ENCODE measurements around the gene SRSF3. TPM values are rescaled to one million over a fixed set of nuclear protein-coding genes. Genes with fewer than 3 reads are reported as not detected.
"Not testable (repeated sequence)": the region's sequence is repeated elsewhere in the genome, so short reads cannot be mapped to it uniquely, and the experiment has no call there.

SRSF3 gene
- total and polyA plus RNA-seq, 5 experiments from 2014 or later, result 268 to 375 (median 357) TPM

DNA sequence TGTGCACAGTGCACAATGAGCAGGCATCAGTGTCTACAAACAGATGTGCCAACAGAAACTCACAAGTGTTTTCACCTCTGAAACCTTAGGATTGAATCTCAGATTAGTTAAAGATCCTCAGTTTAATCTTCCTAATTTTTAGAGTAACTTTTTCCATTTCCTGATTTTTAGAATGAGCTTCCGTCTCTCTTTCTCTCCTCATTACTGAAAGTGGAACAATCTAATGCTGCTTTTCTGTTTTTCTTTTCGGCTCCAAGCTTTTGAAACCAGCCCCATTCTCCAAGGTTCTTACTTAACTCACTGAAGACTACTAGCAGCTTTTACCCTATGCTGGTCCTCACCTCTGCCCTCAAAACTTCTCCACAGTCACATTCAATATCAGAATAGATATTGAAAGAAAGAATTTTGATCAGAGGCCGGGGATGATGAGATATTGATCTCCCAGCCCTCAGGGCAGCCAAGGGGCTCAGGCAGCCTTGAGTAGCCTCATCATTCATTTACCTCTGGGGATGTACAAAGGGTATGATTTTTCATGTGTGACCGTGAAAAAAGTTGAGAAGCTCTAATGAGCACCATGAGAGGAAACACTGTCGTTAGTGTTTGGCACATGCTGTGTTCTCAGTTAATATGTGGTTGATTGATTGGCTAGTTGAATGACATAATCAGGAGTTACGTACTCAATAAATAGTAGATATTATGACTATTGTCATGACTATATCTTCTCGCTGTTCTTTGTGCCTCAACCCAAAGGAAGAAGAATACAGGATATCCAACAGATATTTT lies 35.0 kb upstream of the SRSF3 start:
- Mint-ChIP-seq H3K9me3 (no peaks in the 10 kb centered on the region), H3K4me1 (peaks cover 0 to 9% (median 2%) of the 10 kb centered on the region in 4 donors), H3K36me3 (no peaks in the 10 kb centered on the region), H3K27ac (peak overlapping the region in 1 of 10 donors; percentile 38), H3K4me3 (no peak overlapping the region), H3K27me3 (peaks cover 0 to 2% (median 0%) of the 10 kb centered on the region in 5 donors)
- no peak for DNase-seq
- POLR2A ChIA-PET, result no interaction called here
- no peak for ATAC-seq

DNA sequence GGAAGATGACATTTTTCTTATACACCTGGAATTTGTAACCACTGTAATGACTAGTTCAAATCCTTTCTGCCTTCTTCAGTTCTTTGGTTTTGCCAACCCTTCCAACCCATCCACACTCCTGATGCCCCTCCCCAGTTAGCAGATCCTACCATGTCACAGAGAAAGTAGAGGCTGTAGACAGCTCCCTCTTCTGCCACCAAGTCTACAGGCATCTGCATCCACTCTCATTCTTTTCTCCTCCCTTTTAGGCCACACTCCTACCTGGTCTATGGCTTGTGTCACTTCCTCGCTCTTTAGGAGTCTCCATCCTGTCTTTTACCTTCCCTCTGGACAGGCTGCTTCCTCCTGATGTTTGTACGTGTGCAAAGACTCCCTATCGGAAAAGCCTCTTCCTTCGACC lies 33.3 kb upstream of the SRSF3 start:
- no peaks in the 10 kb centered on the region for H3K36me3 Mint-ChIP-seq
- peak overlapping the region in 1 of 10 donors; percentile 43 for H3K27ac Mint-ChIP-seq
- ATAC-seq (no peak), DNase-seq (no peak)
- peaks cover 0 to 2% (median 0%) of the 10 kb centered on the region in 5 donors for H3K27me3 Mint-ChIP-seq
- POLR2A ChIA-PET, result no interaction called here
- no peaks in the 10 kb centered on the region for H3K9me3 Mint-ChIP-seq
- H3K4me3 Mint-ChIP-seq, result no peak overlapping the region
- H3K4me1 Mint-ChIP-seq, result peaks cover 0 to 9% (median 2%) of the 10 kb centered on the region in 4 donors

DNA sequence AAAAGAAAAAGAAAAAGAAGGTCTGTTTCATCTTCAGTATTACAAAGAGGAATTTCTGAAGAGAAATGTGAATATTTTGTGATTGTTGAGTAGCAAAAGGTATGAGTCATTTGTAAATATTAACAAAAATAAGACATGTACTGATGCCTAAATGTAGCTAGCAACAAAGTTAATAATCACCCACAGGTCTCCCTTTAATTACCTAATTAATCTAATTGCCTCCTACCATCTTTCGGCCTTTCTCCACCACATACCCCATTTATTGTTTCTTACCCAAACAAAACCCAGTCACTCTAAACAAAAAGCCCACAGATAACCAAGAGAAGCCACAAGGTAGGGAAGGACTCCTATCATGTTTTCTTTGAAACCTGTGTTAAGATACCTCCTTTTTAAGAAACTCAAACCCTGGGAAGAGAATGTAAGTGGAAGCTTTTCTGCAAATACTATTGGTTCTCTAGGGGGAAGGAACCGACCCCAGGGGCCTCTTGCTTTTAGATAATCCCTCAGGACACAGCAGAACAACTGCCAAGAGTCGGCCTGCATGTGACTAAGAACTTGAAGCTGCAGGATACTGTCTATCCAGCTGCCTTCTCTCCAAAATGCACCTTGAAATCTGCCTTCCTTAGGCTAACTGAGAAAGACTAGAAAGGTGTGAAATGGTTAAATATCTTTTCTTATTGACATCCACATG lies 30.8 kb upstream of the SRSF3 start:
- no peaks in the 10 kb centered on the region for H3K9me3 Mint-ChIP-seq
- no peaks in the 10 kb centered on the region for H3K36me3 Mint-ChIP-seq
- H3K4me3 Mint-ChIP-seq, result no peak overlapping the region
- peak overlapping the region in 3 of 10 donors; percentile 2 to 53 (median 51) for H3K27ac Mint-ChIP-seq
- H3K4me1 Mint-ChIP-seq, result peaks cover 0 to 7% (median 1%) of the 10 kb centered on the region in 4 donors
- POLR2A ChIA-PET, result no interaction called here
- DNase-seq (no peak), ATAC-seq (no peak)
- H3K27me3 Mint-ChIP-seq, result peaks cover 0 to 2% (median 0%) of the 10 kb centered on the region in 5 donors

DNA sequence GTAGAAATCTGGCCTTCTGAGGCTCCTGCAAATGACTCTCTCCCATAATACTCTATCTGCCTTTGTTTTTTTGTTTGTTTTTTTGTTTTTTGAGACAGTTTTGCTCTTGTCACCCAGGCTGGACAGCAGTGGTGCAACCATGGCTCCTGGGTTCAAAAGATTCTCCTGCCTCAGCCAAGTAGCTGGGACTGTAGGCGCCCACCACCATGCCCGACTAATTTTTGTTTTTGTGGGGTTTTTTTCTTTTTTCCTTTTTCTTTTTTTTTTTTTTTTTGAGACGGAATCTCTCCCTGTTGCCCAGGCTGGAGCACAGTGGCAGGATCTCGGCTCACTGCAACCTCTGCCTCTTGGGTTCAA lies 30.3 kb upstream of the SRSF3 start:
- ATAC-seq (no peak), DNase-seq (no peak)
- peaks cover 0 to 2% (median 0%) of the 10 kb centered on the region in 3 donors for H3K36me3 Mint-ChIP-seq
- H3K27ac Mint-ChIP-seq, result peak overlapping the region in 1 of 10 donors; percentile 53
- H3K27me3 Mint-ChIP-seq, result peaks cover 0 to 2% (median 0%) of the 10 kb centered on the region in 5 donors
- H3K9me3 Mint-ChIP-seq, result no peaks in the 10 kb centered on the region
- peaks cover 0 to 7% (median 1%) of the 10 kb centered on the region in 4 donors for H3K4me1 Mint-ChIP-seq
- H3K4me3 Mint-ChIP-seq, result no peak overlapping the region
- POLR2A ChIA-PET, result no interaction called here

DNA sequence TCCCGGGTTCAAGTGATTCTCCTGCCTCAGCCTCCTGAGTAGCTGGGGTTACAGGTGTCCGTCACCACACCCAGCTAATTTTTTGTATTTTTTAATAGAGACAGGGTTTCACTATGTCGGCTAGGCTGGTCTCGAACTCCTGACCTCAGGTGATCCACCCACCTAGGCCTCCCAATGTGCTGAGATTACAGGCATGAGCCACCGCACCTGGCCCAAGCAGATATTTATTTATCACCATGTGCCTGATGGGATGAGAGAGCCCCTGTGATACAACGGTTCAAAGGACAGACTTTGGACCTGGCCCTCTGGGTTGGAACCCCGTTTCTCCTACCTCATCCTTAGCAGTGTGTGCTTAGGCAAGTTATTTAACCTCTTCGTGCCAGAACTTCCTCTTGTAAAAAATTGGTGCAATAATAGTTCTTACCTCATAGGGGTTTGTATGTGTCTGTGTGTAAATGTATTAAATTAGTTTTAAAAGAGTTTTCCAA lies 27.7 kb upstream of the SRSF3 start:
- Mint-ChIP-seq H3K27ac (no peak overlapping the region), H3K36me3 (peaks cover 0 to 2% (median 0%) of the 10 kb centered on the region in 3 donors), H3K9me3 (no peaks in the 10 kb centered on the region), H3K4me1 (peaks cover 0 to 1% (median 0%) of the 10 kb centered on the region in 4 donors), H3K27me3 (no peaks in the 10 kb centered on the region), H3K4me3 (no peak overlapping the region)
- no peak for ATAC-seq
- POLR2A ChIA-PET, result interaction anchor here (0.5 kb wide), 2 partner anchors 21 to 44 kb away, joined by 4 to 5 read pairs; no protein-coding TSS in a partner anchor
- no peak for DNase-seq

DNA sequence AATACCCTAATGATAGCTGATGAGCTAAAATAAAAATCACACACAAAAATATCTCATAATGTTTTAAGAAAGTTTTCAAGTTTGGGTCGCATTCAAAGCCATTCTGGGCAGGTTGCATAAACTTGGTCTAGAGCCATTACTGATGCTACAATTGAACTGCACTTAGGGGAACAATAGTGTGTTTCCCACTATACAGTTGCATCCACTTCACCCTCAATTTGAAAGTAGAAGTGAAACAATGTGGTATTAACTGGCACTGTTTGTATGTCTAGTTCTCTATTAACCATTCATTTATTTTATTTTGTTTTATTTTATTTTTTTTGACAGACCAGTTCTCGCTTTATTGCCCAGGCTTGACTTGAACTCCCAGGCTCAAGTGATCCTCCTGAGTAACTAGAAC lies 23.9 kb upstream of the SRSF3 start:
- no peaks in the 10 kb centered on the region for H3K27me3 Mint-ChIP-seq
- no peak overlapping the region for H3K4me3 Mint-ChIP-seq
- H3K27ac Mint-ChIP-seq, result no peak overlapping the region
- H3K9me3 Mint-ChIP-seq, result peaks cover 0 to 2% (median 0%) of the 10 kb centered on the region in 9 donors
- peaks cover 0 to 2% (median 0%) of the 10 kb centered on the region in 3 donors for H3K36me3 Mint-ChIP-seq
- no peak for DNase-seq
- ATAC-seq, result no peak
- POLR2A ChIA-PET, result interaction anchor here (0.6 to 1.1 kb wide), 2 partner anchors 9 to 579 kb away, joined by 3 to 4 read pairs; no protein-coding TSS in a partner anchor
- H3K4me1 Mint-ChIP-seq, result no peaks in the 10 kb centered on the region

DNA sequence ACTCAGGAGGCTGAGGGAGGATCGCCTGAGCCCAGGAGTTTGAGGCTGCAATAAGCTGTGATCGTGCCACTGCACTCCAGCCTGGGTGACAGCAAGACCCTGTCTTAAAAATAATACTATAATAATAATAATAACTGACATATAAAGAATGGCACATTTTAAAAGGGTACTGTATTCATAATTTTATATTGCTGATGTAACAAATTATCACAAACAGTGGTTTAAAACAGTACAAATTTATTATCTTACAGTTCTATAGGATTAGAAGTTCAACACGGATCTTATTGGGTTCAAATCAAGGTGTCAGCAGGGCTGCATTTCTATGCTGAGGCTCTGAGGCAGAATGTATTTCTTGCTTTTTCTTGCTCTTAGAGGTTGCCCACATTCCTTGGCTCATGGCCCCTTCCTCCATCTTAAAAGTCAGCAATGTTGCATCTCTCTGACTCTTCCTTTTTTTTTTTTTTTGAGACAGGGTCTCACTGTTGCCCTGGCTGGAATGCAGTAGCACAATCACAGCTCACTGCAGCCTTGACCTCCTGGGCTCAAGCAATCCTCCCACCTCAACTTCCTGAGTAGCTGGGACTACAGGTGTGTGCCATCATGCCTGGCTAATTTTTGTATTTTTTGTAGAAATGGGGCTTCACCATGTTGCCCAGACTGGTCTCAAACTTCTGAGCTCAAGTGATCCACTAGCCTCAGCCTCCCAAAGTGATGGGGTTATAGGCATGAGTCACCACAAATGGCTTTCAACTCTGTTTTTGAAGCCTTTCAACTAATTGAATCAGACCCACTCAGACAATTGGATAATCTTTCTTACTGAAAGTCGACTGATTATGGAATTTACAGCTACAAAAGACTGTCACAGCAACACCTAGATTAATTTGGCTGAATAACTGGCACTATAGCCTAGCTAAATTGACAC lies 22.8 kb upstream of the SRSF3 start:
- Mint-ChIP-seq H3K36me3 (peaks cover 0 to 2% (median 0%) of the 10 kb centered on the region in 3 donors), H3K27me3 (no peaks in the 10 kb centered on the region)
- POLR2A ChIA-PET, result interaction anchor here (0.6 to 0.9 kb wide), 2 partner anchors 19 to 59 kb away, joined by 3 read pairs; no protein-coding TSS in a partner anchor

DNA sequence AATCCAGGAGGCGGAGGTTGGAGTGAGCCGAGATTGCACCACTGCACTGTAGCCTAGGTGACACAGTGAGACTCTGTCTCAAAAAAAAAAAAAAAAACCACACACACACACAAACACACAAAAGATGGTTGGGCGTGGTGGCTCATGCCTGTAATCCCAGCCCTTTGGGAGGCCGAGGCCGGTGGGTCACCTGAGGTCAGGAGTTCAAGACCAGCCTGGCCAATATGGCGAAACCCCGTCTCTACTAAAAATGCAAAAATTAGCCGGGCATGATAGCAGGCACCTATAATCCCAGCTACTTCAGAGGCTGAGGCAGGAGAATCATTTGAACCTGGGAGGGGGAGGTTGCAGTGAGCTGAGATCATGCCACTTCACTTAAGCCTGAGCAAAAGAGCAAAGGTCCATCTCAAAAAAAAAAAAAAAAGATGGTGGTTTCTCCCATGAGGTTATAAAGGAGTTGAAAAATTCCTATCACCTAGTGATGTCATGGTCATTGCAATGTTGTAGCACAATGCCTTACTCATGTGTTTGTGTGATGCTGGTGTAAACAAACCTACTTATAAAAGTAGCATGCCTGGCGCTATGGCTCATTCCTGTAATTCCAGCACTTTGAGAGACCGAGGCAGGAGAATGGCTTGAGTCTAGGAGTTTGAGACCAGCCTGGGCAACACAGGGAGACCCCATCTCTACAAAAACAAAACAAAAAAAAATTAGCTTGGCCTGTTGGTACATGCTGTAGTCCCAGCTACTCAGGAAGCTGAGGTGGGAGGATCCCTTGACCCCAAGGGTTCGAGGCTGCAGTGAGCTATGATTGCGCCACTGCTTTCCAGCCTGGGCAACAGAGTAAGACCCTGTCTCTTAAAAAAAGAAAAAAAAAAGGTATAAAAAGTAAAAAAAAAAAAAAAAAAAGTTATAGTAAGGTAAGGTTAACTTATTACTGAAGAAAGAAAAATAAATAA lies 21.5 kb upstream of the SRSF3 start:
- H3K4me3 Mint-ChIP-seq, H3K27me3 Mint-ChIP-seq, H3K4me1 Mint-ChIP-seq, DNase-seq, H3K27ac Mint-ChIP-seq, H3K9me3 Mint-ChIP-seq, ATAC-seq, H3K36me3 Mint-ChIP-seq: not testable (repeated sequence)
- POLR2A ChIA-PET, result interaction anchor here (0.7 to 0.9 kb wide), 3 partner anchors 20 to 1013 kb away, joined by 3 to 6 read pairs (median 3); no protein-coding TSS in a partner anchor

More for the DNA sequence above, 22.8 kb upstream of the SRSF3 start:
- no peak overlapping the region for H3K27ac Mint-ChIP-seq
- H3K4me1 Mint-ChIP-seq, result no peaks in the 10 kb centered on the region
- ATAC-seq, result no peak
- no peak for DNase-seq
- H3K4me3 Mint-ChIP-seq, result no peak overlapping the region
- peaks cover 0 to 2% (median 0%) of the 10 kb centered on the region in 9 donors for H3K9me3 Mint-ChIP-seq

DNA sequence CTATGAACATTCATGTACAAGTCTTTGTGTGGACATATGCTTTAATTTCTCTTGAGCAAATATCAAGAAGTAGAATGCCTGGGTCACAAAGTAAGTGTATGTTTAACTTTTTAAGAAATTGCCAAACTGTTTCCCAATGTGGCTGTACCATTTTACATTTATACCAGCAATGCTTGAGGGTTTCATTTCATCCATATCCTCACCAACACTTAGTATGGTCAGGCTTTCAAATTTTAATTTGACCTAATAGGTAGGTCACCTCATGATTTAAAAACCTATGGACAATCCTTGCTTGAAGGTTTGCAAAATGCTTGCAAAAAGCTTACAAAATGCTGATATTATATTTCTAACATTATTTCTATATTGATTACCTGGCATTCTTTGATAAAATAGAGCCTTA lies 19.5 kb upstream of the SRSF3 start:
- POLR2A ChIA-PET, result interaction anchor here (0.6 kb wide), 2 partner anchors 12 to 35 kb away, joined by 3 to 4 read pairs; no protein-coding TSS in a partner anchor
- H3K27me3 Mint-ChIP-seq, result no peaks in the 10 kb centered on the region
- no peak for ATAC-seq
- peaks cover 0 to 2% (median 0%) of the 10 kb centered on the region in 9 donors for H3K9me3 Mint-ChIP-seq
- DNase-seq, result no peak
- peaks cover 0 to 7% (median 4%) of the 10 kb centered on the region in 4 donors for H3K4me1 Mint-ChIP-seq
- no peak overlapping the region for H3K4me3 Mint-ChIP-seq
- H3K27ac Mint-ChIP-seq, result no peak overlapping the region
- H3K36me3 Mint-ChIP-seq, result no peaks in the 10 kb centered on the region

DNA sequence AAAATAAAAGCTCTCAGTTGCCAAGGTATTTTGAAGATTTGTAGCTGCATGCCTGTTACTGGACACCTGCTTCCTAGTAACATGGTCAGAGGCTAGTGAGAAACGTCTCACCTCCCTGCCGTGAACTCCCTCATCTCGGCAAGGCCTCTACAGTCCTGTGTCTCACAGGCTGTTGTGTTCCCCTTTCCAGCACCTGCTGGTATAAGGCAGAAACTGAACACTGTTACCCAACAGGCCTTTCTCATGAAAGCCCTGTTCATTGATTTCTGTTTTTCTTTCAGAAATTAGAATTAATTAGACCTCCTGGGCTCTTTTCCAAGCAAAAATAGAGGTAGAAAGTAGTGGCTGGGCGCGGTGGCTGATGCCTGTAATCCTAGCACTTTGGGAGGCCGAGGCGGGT lies 17.6 kb upstream of the SRSF3 start:
- POLR2A ChIA-PET, result no interaction called here
- no peak for ATAC-seq
- H3K4me3 Mint-ChIP-seq, result no peak overlapping the region

DNA sequence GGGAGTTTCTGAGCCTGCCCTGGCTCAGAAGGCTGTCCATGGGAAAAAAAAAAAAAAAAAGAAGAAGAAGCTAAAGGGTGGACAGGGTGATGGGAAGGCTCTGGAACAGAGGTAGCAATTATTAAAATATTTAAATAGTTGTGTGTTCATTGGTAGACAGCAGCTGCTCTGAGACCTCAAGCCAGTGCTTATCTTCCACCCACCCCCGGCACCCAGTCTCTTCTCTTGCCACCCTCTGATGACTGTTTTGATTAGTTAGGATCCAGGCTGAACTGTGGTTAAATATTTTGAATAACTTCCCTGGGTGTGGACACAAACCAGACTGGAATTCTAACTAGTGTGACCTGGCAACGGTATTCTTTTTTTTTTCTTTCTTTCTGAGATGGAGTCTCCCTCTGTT lies 16.9 kb upstream of the SRSF3 start:
- H3K27me3 Mint-ChIP-seq, result no peaks in the 10 kb centered on the region
- POLR2A ChIA-PET, result no interaction called here

More for the DNA sequence above, 17.6 kb upstream of the SRSF3 start:
- H3K27me3 Mint-ChIP-seq, result no peaks in the 10 kb centered on the region
- no peak for DNase-seq
- peak overlapping the region in 1 of 10 donors; percentile 66 for H3K27ac Mint-ChIP-seq
- H3K4me1 Mint-ChIP-seq, result peaks cover 0 to 9% (median 6%) of the 10 kb centered on the region in 4 donors
- no peaks in the 10 kb centered on the region for H3K36me3 Mint-ChIP-seq
- peaks cover 0 to 2% (median 0%) of the 10 kb centered on the region in 9 donors for H3K9me3 Mint-ChIP-seq

More for the DNA sequence above, 16.9 kb upstream of the SRSF3 start:
- Mint-ChIP-seq H3K36me3 (no peaks in the 10 kb centered on the region), H3K4me3 (no peak overlapping the region), H3K27ac (no peak overlapping the region), H3K4me1 (peaks cover 0 to 9% (median 6%) of the 10 kb centered on the region in 4 donors), H3K9me3 (peaks cover 0 to 2% (median 0%) of the 10 kb centered on the region in 9 donors)
- DNase-seq (no peak), ATAC-seq (no peak)

Measured in naive thymus-derived CD8-positive, alpha-beta T cell (primary cell).